Natural killer cell (primary cell): ENCODE data around the gene CCDC9. TPM values are rescaled to one million over a fixed set of nuclear protein-coding genes. Genes with fewer than 3 reads are reported as not detected.

ENCODE experiments used
- ATAC-seq, 3 donors: fragments of 150-1000 bp in 2 of 3; fragments of 200-7000 bp in 1 of 3; cut with Tn5 transposase; 1 replicate in 1 of 3; 2 replicates in 2 of 3; pipeline ENCODE4 v1.10.0; 2021; ENCODE audit warnings: mild to moderate bottlenecking in 2 of 3, moderate library complexity in 2 of 3
- DNase-seq, 2 donors: peaks; one replicate each; pipeline versions ENCODE4 v3.0.0 to v3.0.0-alpha.2; 2013 to 2021; ENCODE audit warnings: mixed read lengths in 1 of 2
- H3K27ac ChIP-seq: one replicate; pipeline ENCODE4 v1.5.1; 2013; ENCODE audit warnings: mild to moderate bottlenecking, low read length
- H3K27me3 ChIP-seq: one replicate; pipeline ENCODE4 v1.6.1; 2013; ENCODE audit warnings: low read length; ENCODE audit not compliant: control insufficient read depth, insufficient read depth
- H3K36me3 ChIP-seq: one replicate; pipeline ENCODE4 v1.6.1; 2013; ENCODE audit warnings: low read length; ENCODE audit not compliant: control insufficient read depth, insufficient read depth
- H3K4me1 ChIP-seq: one replicate; pipeline ENCODE4 v1.6.1; 2013; ENCODE audit warnings: low read length; ENCODE audit not compliant: control insufficient read depth, insufficient read depth
- H3K4me3 ChIP-seq: one replicate; pipeline ENCODE4 v1.5.1; 2013; ENCODE audit warnings: low read length
- H3K9me3 ChIP-seq: one replicate; pipeline ENCODE4 v1.6.1; 2013; ENCODE audit warnings: low read length; ENCODE audit not compliant: control insufficient read depth, insufficient read depth
- H3K27ac Mint-ChIP-seq, 2 donors: one replicate each; pipeline ENCODE4 v1.8.0; 2022; ENCODE audit warnings: mild to moderate bottlenecking in 2 of 2, mixed read lengths in 2 of 2, moderate library complexity in 1 of 2
- H3K27me3 Mint-ChIP-seq, 2 donors: one replicate each; pipeline ENCODE4 v1.8.0; 2022; ENCODE audit warnings: low read depth in 2 of 2, mixed read lengths in 2 of 2
- H3K36me3 Mint-ChIP-seq: one replicate; pipeline ENCODE4 v1.8.0; 2022; ENCODE audit warnings: mixed read lengths
- H3K4me1 Mint-ChIP-seq, 2 donors: one replicate each; pipeline ENCODE4 v1.8.0; 2022; ENCODE audit warnings: mixed read lengths in 2 of 2
- H3K4me3 Mint-ChIP-seq: one replicate; pipeline ENCODE4 v1.8.0; 2022; ENCODE audit warnings: mild to moderate bottlenecking, moderate library complexity, mixed read lengths
- H3K9me3 Mint-ChIP-seq, 2 donors: one replicate each; pipeline ENCODE4 v1.8.0; 2022; ENCODE audit warnings: mixed read lengths in 2 of 2
- WGBS: methylation state at CpG from one replicate; pipeline ENCODE4 v1.1.7; 2013; ENCODE audit warnings: missing lambda C conversion rate; ENCODE audit not compliant: insufficient coverage; 5-methylcytosine and 5-hydroxymethylcytosine counted together
- intact Hi-C: fragments of 100-400 bp; cut with micrococcal nuclease; formaldehyde crosslinking; loops from one replicate; pipeline ENCODE4 v1.14.2; 2022
- total RNA-seq, 4 donors: library from RNA; stranded (reverse); fragments of 120-200 nt in 1 of 4; gene quantifications; one replicate each; pipeline versions ENCODE4 v1.2.3 to v1.2.4, GENCODE V29; 2013 to 2022
- TF ChIP-seq, protein P1 (sequence below): fragments of 200-600 bp; IDR thresholded peaks from one replicate; pipeline ENCODE4 v1.8.0; 2022; ENCODE audit warnings: antibody characterized with exemption

Gene CCDC9
- 10 to 100 TPM; 49.6 to 55.8 (median 55.4) TPM for total RNA-seq
- 10.0 TPM for total RNA-seq (2013)

- H3K9me3 Mint-ChIP-seq, result no peaks in the 10 kb centered on the region
- Histone ChIP-seq H3K4me1 (peaks cover 24% of the 10 kb centered on the region), H3K27me3 (no peaks in the 10 kb centered on the region), H3K9me3 (no peaks in the 10 kb centered on the region), H3K36me3 (peaks cover 24% of the 10 kb centered on the region), H3K27ac (peak within 1 kb of the TSS; percentile 98), H3K4me3 (peak within 1 kb of the TSS; percentile 63)
- ATAC-seq (peak in 1 of 3 donors; percentile 57), DNase-seq (peak; percentile 90 to 94)
- H3K27ac Mint-ChIP-seq, result peak within 1 kb of the TSS; percentile 94 to 98
- TF ChIP-seq, protein P1, sequence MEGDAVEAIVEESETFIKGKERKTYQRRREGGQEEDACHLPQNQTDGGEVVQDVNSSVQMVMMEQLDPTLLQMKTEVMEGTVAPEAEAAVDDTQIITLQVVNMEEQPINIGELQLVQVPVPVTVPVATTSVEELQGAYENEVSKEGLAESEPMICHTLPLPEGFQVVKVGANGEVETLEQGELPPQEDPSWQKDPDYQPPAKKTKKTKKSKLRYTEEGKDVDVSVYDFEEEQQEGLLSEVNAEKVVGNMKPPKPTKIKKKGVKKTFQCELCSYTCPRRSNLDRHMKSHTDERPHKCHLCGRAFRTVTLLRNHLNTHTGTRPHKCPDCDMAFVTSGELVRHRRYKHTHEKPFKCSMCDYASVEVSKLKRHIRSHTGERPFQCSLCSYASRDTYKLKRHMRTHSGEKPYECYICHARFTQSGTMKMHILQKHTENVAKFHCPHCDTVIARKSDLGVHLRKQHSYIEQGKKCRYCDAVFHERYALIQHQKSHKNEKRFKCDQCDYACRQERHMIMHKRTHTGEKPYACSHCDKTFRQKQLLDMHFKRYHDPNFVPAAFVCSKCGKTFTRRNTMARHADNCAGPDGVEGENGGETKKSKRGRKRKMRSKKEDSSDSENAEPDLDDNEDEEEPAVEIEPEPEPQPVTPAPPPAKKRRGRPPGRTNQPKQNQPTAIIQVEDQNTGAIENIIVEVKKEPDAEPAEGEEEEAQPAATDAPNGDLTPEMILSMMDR, result no peak
- peaks cover 37 to 47% of the 10 kb centered on the region in 2 donors for H3K4me1 Mint-ChIP-seq
- peak within 1 kb of the TSS; percentile 95 for H3K4me3 Mint-ChIP-seq
- H3K36me3 Mint-ChIP-seq, result no peaks in the 10 kb centered on the region
- WGBS, result 22% methylated on average over 60 of the region's 60 CpGs
- no peaks in the 10 kb centered on the region for H3K27me3 Mint-ChIP-seq
- intact Hi-C loops, result no loop called here
Observed at GRCh38 chr19:47255879-47256692, at the start of gene CCDC9. TSS of gene CCDC9 (plus strand) at chr19:47256525. CDS start at chr19:47258401, 1,876 bp downstream.

DNA sequence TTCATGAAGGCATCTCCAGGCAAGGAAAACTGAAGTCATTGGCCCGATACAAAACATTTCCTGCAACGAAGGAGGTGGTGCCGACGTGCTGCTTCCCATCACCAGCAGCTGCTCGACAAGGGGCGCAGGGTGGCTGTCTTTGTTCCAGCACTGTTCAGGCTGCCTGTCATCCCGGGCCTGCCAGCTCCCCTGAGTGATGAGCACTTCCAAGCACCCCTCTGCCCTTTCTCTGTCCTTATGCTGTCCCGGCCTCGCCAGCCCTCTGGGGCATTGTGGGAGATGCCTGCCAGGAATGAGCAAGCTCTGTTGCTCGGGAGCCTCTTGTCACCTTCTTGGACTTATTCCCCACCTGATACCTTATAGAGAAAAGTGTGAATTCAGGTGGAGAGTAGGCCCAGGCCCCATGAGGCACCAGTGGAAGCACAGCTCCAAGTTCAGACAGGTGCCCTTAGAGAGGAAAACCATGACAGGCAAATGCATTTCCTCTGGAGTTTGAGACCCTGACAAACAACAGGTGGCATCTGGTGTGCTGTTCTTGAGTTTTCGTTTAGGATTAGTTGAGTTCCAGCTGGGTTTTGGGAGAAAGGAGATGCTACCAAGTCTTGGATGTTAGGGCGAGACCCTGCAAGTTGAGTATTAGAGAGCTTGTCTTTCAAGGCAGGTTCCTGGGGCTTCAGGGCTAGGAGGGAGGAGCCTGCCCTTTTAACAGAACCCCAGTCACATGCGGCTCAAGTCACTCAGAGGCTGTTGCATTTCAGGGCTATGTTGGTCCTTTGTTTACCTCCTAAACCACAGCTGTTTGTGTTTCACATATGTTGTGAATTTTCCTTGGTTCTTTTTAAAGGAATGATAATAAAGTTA lies 46.8 kb upstream of the CCDC9 start:
- intact Hi-C loops, result loop anchor here (1.0 kb wide), 2 partner anchors 35 to 60 kb away; no protein-coding TSS in a partner anchor
- TF ChIP-seq, protein P1, result no peak
- peak overlapping the region in 1 of 2 donors; percentile 53 for H3K27ac Mint-ChIP-seq

DNA sequence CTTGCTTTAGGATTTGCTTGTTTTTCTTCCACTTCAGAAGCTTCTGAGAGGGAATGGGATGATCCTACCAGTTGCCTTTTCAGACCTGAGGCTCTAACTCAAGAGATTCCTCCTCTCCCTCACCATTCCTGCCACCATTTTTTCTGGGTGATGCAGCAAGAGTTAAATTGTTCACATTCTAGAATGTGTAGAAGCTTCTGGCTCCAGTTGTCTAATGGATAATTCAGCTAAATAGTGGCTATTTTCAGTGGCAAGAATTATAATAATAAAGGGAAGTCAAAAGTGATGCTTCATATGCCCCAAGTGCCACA lies 46.2 kb upstream of the CCDC9 start:
- TF ChIP-seq, protein P1, result no peak
- Histone ChIP-seq H3K27me3 (no peaks in the 10 kb centered on the region), H3K27ac (no peak overlapping the region), H3K4me3 (no peak overlapping the region), H3K36me3 (peaks cover 34% of the 10 kb centered on the region), H3K4me1 (peaks cover 9% of the 10 kb centered on the region), H3K9me3 (no peaks in the 10 kb centered on the region)
- intact Hi-C loops, result loop anchor here (1.0 kb wide), 2 partner anchors 34 to 61 kb away; no protein-coding TSS in a partner anchor
- Mint-ChIP-seq H3K4me3 (no peak overlapping the region), H3K36me3 (peaks cover 7% of the 10 kb centered on the region), H3K4me1 (peaks cover 7 to 8% of the 10 kb centered on the region in 2 donors), H3K27me3 (no peaks in the 10 kb centered on the region), H3K9me3 (no peaks in the 10 kb centered on the region), H3K27ac (peak overlapping the region; percentile 75 to 83)
- DNase-seq (no peak), ATAC-seq (no peak)

More for the DNA sequence above, 46.8 kb upstream of the CCDC9 start:
- no peak overlapping the region for H3K4me3 Mint-ChIP-seq
- H3K4me1 Mint-ChIP-seq, result peaks cover 7 to 8% of the 10 kb centered on the region in 2 donors
- Histone ChIP-seq H3K27ac (no peak overlapping the region), H3K9me3 (no peaks in the 10 kb centered on the region), H3K4me3 (no peak overlapping the region), H3K27me3 (no peaks in the 10 kb centered on the region), H3K4me1 (peaks cover 9% of the 10 kb centered on the region), H3K36me3 (peaks cover 39% of the 10 kb centered on the region)
- no peak for DNase-seq
- no peaks in the 10 kb centered on the region for H3K27me3 Mint-ChIP-seq
- no peak for ATAC-seq
- WGBS, result 94% methylated on average over 11 of the region's 13 CpGs
- peaks cover 7% of the 10 kb centered on the region for H3K36me3 Mint-ChIP-seq
- no peaks in the 10 kb centered on the region for H3K9me3 Mint-ChIP-seq
